Stimulated activated CD4-positive, alpha-beta T cell treated with anti-CD3 and anti-CD28 coated beads, Interleukin-4, amount 100 ng/mL, for 24 hours (primary cell): ENCODE data around the gene BEST4.
"Not testable (repeated sequence)": the region's sequence is repeated elsewhere in the genome, so short reads cannot be mapped to it uniquely, and the experiment has no call there.

Experiments used
- DNase-seq: peaks from one replicate; pipeline ENCODE4 v3.0.0-alpha.2; 2020

BEST4 gene

DNA sequence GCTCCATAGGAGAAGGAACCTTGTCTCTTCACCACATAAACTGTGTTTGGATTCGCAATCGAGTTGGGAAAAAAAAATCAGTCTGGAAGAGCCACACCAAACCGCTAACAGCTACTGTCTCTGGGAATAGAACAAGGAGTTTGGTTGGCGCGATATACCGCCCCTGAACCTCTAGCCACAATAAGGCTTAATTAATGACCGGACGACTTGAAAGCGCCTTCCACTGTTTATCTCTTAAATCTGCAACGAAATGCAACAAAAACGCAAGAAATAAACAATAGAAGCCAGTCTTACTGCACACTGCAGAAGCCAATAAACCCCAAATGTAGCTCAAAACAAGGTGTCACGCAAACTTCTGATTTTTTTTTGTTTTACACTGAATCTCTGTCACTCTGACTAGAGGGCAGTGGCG, 31.2 kb upstream of the BEST4 start:
- DNase-seq, result no peak

DNA sequence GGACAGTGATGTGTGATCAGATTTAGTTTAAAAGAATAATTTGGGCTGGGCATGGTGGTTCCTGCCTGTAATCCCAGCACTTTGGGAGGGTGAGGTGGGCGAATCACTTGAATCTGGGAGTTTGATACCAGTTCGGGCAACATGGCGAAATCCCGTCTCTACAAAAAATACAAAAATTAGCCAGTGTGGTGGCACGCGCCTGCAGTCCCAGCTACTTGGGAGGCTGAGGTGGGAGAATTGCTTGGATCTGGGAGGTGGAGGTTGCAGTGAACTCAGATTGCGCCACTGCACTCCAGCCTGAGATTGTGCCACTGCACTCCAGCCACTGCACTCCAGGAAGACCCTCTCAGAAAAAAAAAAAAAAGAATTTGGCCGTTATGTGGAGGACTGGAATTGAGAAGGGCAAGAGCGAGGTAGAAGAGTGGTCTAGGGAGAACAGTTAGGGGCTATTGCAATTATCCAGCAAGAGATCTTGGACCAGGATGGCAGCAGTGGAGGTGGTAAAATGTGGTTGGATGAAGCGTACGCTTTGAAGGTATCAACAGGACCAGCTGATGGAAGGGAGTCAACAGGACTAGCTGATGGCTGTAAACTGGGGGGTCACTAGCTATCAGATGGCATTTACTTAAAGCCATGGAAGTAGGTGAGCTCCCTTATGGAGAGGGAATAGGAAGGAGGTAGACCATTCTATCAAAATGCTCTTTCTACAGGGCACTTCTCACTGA, 30.0 kb upstream of the BEST4 start:
- no peak for DNase-seq

DNA sequence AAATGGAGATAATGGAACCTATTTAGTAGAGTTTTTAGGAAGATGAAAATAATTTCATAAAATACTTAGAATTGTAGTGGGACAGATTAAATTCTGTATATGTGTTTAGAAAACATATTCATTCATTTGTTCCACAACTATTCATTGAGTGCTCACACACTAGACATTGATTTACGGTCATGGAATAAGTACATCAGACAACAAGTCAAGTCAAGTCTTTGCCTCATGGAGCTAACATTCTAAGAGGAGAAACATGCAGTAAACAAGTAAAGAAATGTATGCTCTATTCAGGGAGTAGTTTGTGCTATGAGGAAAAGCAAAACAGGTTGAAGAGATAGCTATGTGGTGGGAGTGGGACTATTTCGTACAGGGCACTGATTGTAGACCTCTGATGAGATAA, 29.3 kb upstream of the BEST4 start:
- DNase-seq, result no peak

DNA sequence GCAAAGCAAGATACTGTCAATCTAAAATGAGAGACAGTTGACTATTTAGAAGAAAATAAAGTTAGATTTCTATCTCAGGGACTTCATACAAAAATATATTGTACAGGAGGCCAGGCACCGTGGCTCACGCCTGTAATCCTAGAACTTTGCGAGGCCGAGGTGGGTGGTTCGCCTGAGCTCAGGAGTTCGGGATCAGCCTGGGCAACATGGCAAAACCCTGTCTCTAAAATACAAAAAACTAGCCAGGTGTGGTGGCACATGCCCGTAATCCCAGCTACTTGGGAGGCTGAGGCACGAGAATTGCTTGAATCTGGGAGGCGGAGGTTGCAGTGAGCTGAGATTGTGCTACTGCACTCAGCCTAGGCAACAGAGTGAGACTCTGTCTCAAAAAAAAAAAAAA, 28.0 kb upstream of the BEST4 start:
- not testable (repeated sequence) for DNase-seq

DNA sequence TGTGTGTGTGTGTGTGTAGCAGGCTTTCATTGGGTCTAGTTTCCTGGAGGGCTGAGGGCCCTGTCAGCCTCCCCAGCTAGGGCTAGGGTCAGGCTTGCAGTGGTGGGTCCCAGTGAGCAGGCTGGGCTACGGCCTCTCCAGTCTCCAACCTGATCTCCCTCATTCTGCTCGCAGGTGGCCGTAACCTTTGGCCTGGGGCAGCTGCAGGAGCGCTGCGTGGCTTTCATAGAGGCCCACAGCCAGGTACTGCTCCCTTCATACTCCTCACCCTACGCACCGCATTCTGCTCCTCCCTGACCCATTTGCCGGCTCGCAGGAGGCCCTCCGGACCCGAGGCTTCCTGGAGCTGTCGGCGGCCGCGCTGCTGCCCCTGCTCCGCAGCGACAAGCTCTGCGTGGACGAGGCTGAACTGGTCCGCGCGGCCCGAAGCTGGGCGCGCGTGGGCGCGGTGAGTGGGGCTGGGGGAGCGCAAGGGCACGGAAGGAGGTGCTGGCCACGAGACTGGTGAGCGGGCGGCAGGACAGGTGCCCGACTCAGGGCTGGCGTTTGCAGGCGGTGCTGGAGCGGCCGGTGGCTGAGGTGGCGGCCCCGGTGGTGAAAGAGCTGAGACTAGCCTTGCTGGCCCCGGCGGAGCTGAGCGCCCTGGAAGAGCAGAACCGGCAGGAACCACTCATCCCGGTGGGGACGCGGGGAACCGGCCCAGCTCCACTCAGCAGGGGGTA, 25.0 kb upstream of the BEST4 start:
- no peak for DNase-seq

DNA sequence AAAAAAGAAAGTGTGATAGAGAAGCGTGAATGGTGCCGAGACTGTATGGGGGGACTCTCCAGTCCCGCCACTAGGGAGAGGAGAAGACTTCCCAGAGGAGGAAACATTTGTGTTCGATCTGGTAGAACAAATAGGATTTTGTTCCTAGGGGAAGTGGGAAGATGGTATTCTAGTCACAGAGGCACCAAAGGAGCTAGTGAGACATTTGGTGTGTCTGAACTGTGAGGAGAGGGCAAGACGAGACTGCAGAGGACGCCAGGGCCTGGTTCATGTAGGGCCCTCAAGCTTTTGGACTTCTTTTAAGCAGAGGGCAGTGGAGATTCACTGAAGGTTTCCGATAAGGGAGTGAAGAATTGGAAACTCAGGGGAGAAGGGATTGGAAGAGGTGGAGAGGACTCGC, 23.3 kb upstream of the BEST4 start:
- no peak for DNase-seq

DNA sequence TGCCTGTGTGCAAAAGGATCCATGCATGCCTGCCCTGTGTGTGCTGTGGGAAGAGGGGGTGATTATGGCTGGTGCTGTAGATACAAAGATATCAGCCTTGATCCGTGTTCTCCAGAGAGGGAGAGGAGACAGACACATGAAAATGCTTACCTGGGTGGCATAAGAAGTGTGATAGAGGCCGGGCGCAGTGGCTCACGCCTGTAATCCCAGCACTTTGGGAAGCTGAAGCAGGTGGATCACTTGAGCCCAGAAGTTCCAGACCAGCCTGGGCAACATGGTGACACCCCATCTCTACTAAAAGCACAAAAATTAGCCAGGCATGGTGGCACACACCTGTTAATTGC, 22.8 kb upstream of the BEST4 start:
- not testable (repeated sequence) for DNase-seq

DNA sequence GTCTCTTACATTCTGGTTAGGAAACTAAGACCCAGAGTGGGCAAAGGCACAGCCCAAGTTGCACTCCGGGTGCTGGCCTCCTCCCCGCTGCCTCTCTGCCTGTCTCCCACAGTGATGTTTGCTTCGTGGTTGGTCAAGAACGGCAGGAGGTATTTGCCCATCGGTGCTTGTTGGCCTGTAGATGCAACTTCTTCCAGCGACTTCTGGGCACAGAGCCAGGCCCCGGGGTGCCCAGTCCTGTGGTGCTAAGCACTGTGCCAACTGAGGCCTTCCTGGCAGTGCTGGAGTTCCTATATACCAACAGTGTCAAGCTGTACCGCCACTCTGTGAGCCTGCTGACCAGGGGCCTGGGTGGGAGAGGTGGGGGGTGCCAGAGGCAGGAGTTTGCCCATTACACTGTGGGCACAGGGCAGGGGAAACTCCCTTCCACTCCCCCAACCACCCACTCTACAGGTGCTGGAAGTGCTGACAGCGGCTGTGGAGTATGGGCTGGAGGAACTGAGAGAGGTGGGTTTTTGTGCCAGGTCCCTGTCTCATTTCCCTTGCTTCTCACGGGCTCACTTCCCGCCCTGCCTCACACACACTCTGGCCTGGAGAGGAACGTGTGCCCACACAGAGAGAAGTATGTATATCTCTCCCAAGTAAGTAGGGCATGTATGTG, 22.3 kb upstream of the BEST4 start:
- DNase-seq, result peak; percentile 54

DNA sequence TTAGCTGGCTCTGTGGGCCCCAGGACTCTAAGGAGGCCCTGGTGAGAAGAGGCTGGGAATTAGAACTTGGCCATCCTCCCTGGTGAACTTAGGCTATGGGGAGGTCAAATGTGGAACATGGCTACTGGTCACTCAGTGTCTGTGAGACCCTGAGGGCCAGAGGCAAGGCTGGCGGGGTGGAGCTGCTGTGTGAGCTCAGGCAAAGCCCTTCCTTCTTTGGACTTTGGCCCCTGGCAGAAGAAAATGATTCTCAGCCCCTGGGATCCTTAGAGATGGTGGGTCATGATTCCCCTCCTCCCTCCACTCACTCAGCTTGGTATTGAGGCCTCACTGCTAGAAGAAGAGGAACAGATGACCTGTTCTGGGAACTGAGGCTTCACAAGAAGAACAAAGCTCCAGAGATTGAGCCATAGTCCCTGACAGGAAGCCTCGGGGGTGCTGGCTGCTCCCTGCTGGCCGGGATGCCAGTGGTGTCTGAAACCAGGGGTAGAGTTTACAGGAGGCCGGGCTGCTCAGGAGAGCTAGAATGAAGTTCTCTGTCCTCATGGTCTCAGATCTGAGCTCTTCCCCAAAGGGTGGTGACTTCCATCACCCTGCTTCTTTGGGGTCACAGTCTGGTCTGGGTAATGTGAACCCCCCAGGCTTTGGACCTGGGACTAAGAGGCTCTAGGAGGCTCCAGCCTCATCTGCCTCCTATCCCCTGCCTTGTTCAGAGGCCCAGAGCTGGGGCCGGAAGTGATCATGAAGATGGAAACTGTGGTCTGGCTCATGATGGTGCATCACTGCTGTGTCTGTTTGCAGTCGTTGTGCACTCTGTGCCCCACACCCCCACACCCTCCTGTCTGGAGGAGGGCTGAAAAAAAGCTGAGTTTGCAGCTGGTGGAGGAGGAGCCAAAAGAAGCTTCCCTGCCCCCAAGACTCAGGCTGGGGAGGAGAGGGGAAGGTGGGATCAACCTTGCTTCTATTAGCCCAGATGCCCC, 21.3 kb upstream of the BEST4 start:
- peak; percentile 92 for DNase-seq

DNA sequence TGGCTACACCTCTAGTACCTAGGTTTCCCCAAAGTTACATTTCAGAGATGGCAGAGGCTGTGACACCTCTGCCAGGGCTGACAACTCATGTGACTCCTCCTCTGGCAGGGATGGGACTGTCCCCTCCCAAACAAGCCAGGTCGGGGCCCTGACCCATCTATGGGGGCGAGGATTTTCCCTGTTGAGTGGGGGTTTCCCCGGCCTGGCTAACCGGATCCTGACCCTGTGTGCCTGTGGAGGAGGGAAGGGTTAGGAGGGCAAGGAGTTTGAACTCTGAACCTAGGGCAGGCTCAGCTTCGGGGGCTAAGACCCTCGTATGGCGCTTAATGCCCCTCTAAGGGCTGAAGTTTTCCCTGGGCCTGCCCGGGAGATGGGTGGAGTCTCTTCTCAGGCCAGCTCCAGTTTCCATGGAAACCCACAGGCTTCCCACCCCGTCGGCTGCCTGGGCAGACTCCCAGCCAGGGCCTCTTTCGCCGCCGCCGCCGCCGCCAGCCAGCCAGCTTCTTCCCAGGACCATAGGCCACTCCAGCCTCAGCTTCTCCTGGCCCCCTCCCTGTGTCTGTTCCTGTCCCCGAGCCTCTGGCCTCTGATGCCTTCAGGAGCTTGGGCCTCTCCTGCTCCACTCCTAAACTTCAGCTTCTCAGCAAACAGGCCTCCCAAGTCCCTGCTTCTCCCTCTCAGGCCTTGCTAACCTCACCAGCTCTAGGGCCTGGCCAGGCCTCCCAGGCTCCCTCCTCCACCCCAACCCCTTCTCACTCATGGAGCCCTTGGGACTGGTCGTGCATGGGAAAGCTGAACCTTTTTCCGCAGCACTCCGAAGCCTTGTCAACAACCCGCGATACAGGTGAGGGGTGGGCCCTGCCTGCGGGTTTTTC, 20.3 kb upstream of the BEST4 start, which contains the start of gene BTBD19:
BTBD19 (plus strand) TSS at position 461 of the 875 bp plus-strand sequence; CDS start at position 759, 298 bp downstream.
- peak; percentile 89 for DNase-seq

DNA sequence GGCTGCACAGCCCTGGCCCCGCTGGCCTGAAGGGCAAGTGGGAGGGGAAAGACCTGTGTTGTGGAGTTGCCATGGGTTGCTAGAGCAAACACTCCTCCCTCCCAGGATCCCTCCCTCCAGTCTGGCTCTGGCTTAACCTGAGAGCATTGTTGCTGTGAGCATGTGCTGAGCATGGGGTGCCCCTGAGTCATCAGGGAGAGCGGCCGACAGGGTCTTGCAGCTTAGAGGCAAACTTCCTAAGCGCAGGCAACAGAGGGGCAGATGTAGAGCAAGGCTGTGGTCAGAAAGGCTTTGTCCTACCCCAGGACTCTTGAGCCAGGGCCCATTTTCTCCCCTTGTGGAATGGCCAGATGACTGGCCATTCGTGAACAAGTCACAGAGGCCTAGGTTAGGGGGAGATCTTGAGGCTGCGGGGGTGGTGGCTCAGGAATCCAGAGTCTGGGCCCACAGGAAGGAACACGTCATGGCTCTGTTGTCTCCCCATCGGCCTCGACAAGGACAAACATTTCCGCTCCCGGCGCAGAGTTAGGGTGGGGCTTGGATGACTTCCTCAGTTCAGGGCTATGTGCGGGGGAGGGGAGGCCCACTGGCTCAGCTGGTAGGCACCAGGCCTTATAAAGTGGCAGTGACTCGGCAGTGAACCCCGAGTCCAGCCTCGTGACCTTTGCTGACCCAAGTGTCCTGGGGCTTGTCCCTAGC, 19.5 kb upstream of the BEST4 start:
- peak; percentile 91 for DNase-seq

DNA sequence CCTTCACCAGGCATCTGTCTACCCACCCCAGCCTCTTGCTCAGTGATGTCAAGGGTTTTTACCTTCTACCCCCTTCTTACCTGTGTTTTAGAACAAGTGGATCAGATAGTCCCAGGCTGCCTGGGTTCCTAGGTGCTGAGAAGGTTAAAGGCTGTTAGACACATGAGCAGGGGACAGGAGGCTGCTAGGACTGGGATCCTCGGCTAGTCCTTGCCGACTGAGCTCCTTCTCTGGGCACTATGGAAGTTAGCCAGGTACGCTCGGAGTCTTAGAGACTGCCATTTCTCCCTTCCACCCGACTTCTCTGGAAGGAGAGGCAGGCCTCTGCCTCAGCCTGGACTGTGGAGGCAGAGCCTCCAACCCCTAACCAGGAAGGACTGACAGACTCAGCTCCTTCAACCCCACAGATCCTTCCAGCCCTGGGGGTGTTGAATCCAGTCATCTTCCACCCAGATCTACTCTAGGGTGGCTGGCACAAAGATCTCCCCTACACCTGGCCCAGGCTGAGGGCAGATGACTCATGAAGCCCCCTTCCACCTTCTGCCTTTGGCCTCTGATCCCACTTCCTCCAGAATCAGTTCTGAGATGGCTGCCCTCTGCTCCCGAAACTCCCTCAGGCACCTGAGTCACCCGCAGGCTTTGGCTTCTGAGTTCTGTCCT, 18.9 kb upstream of the BEST4 start, which contains the start of gene DYNLT4:
DYNLT4 (minus strand) TSS at position 648 of the 660 bp plus-strand sequence. CDS start 683 bp downstream, outside the sequence.
- DNase-seq, result no peak

DNA sequence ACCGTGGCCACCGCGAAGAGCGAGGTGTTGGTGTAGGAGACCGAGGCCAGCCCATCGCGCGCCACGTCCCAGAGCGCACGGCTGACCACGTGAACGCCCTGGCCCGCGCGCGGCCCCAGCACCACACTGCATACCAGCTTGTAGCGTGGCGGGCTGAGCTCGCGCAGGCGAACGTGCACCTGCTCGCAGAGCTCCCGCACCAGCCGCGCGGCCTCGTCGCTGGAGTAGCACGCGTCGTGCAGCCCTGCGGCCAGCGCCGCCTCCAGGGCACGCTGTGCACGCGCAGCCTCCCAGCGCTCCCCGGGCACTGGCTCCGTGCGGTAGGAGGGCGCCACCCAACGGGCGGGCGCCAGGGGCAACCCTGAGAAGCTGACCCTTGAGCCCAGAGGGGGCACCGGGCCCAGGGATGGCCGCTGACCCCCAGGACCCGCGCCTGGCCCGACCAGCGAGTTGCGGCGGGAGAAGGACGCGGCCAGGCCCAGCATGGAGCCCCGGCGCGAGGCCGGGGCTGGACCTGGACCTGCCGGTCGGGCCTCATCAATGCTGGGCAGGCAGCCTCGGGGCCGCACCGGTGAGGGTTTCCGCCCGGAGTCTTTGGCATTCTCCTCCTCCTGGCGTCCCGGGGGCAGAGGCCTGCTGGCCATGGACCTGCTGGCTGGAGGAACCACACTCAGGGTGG, 18.2 kb upstream of the BEST4 start:
- no peak for DNase-seq

DNA sequence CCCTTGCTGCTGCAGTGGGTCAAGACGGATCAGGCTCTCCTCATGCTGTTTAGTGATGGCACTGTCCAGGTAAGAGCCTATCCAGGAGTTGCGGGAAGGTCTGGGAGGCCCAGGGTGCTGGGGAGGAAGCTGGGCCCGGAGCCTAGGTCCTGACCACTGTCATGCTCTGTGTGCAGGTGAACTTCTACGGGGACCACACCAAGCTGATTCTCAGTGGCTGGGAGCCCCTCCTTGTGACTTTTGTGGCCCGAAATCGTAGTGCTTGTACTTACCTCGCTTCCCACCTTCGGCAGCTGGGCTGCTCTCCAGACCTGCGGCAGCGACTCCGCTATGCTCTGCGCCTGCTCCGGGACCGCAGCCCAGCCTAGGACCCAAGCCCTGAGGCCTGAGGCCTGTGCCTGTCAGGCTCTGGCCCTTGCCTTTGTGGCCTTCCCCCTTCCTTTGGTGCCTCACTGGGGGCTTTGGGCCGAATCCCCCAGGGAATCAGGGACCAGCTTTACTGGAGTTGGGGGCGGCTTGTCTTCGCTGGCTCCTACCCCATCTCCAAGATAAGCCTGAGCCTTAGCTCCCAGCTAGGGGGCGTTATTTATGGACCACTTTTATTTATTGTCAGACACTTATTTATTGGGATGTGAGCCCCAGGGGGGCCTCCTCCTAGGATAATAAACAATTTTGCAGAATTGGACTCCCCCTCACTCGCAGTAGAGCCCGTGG, 17.5 kb upstream of the BEST4 start:
- no peak for DNase-seq

DNA sequence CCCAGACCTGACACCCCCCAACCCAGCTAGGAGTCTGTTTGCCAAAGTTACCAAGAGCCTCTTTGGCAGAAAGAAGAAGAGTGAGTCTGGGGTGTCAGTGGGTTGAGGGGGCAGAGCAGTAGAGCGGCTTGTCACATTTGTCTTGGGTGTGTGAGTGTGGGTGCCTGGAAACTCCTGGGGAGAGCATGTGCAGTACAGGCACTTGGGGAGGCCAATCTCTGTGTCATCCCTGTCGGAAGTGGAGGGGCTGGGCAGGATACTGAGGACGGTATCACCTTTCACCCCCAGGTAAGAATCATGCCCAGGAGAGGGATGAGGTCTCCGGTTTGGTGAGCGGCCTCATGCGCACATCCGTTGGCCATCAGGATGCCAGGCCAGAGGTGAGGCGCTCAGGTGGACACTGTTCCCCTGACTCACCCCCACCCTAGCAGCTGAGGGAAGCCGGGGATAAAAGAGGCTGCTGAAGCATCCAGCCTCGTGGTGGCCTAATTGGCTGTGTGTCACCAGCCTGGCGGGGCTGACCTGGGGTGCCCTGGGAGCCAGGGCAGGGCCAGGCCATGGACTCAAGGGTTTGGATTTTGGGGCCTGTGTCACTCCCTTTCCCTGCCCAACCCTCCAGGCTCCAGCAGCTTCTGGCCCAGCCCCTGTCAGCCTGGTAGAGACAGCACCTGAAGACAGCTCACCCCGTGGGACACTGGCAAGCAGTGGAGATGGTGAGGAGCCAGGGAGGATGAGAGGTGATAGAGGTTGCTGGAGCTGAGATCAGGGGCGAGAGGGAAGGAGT, 15.5 kb upstream of the BEST4 start:
- no peak for DNase-seq

DNA sequence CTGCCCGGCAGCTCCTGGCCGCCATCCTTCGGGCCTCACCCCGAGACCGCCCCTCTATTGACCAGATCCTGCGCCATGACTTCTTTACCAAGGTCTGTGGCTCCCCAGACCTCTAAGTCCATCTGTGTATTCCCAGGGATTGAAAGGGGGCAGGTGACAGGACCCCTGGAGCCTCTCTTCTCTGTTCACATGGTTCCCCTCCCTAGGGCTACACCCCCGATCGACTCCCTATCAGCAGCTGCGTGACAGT, 15.0 kb upstream of the BEST4 start:
- DNase-seq, result no peak

DNA sequence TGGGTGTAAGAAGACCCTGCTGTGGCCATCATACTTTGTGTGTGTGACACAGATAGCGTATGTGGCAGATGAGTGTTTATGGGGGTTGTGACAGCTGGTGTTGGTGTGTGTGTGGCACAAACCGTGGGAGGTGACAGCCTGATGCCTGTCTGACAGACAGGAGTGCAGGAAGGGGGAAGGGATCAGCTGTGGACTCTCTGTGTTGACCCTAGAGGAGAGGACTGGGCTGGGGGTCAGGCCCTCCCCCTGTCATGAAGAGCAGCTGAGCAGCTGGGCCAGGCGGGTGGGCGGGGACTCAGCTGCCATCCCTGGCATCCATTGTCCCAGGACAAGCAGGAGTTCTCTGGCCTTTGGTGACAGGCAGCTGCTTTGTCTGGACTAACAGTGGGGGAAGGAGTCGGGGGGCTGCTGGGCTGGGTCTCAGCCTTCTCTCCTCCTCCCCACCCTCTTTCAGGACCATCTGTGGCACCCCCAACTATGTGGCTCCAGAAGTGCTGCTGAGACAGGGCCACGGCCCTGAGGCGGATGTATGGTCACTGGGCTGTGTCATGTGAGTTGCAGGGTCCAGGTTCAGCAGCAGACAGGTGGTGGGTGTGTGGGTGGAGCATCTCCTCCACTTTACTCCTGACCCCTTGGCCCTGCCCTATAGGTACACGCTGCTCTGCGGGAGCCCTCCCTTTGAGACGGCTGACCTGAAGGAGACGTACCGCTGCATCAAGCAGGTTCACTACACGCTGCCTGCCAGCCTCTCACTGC, 14.5 kb upstream of the BEST4 start:
- no peak for DNase-seq
